B cell (primary cell): Measurements from ENCODE around the gene PTH1R.

ENCODE experiments used
- CTCF ChIP-seq: fragments of 200-600 bp; IDR thresholded peaks from one replicate; pipeline ENCODE4 v1.8.0; 2022; ENCODE audit warnings: antibody characterized with exemption, mild to moderate bottlenecking
- EZH2 ChIP-seq: IDR thresholded peaks from 2 replicates; pipeline ENCODE4 v1.6.1; 2012; ENCODE audit warnings: borderline replicate concordance, low read depth, mild to moderate bottlenecking, moderate library complexity, low read length; ENCODE audit not compliant: insufficient read depth, poor library complexity, severe bottlenecking

- TF ChIP-seq CTCF (no peak), EZH2 (no peak)
Observed at GRCh38 chr3:46895761-46896160, 18.2 kb downstream of the PTH1R start.
